ENCODE measurements around the gene PFDN6.

The PFDN6 gene

GRCh38 chr6:33318426-33319073 lies 29.1 kb downstream of the PFDN6 start:
- DNase-seq, result no peak

- no peak for DNase-seq
These were observed 30.5 kb downstream of the PFDN6 start for GRCh38 chr6:33319939-33320314.

DNA sequence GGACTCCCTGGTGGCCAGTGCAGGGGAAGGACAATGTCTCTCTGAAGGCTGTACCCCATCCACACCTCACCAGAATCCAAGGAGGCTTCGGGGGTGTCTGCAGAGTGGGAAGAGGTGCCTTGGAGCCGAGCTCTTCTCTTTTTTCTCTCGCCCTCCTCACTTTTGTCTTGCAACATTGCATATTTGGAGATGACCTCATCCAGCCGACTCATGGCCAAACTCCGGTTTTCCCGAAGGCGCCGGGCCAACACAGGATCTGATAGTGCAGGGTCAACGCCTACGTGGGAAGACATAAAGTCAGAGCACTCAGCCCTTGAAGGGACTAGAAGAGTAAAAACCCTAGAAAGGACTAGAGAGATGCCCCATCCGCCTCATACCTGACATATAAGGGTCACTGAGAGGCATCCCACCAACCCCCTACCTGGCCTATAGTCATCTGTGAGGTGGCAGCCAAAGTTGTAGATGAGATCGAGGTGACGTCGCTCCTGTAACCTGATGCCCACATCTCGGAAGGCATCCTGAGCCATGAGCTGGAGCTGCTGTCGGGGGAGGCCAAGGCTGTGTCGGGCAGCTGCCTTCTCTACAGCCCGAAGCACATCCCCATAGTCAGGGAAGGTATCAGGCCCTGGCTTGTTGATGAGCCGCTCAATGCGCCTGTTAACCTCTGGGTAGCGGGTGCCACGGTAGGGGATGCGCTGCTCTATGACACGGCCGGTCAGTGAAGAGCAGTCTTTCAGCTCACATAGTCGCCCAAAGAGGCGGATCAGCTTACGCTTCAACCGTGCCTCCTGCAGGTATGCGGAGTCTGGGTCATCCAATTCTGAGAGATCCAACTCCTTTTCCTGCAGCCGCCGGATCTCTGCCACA lies 31.1 kb downstream of the PFDN6 start:
- DNase-seq, result no peak

DNA sequence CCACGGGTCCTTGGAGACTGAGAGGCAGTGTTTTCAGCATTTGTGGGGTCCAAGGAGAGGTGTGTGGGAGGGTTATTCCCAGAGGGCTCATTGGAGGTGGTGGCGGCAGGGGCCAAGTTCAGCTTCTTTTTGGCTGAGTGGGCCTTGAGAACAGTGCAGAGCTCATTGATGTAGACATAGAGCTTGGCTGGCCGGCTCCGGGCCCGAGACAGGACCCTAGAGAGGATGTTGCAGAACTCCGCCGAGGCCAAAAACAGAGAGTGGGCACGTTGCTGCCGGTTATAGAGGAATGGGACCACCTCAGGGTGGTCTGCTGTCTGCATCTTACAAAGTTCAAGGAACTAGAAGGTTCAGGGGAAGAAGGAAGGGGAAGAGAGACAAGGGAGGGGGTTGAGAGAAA lies 31.8 kb downstream of the PFDN6 start:
- no peak for DNase-seq

DNA sequence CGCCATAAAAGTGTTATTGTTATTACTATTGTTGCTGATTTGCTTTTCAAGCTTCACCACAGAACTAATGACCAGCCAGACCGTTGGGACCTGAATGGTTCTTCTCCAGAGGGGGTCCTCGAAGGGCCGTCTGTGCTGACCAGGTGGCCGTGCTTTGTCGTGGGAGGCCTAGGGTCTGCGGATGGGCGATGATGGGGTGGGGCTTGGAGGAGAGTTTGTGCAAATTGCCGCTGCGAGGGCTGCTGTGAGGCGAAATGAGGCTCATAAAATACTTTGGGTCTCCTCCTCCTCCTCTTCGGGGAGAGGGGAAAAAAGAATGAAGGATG lies 34.2 kb downstream of the PFDN6 start:
- DNase-seq, result no peak

DNA sequence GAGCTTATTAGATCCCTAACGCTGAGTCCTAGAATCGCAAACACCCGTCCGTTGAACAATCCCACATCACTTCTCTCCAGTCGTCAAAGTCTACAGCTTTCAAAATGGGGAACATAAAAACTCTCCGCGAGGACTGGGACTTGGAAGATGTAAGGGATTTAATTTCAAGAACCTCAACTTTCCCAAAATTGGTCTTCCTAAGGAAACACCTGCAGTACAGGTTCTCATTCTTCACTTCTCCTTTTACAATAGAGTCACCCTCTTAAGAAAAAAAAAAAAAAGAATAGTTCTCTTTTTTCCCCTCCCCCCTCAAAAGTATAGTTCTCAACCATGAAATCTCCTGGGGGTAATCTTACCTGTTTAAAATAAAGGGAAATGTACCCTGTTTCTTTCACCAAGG lies 34.7 kb downstream of the PFDN6 start:
- no peak for DNase-seq

- no peak for DNase-seq
These were observed 39.7 kb downstream of the PFDN6 start for GRCh38 chr6:33329058-33329457.

DNA sequence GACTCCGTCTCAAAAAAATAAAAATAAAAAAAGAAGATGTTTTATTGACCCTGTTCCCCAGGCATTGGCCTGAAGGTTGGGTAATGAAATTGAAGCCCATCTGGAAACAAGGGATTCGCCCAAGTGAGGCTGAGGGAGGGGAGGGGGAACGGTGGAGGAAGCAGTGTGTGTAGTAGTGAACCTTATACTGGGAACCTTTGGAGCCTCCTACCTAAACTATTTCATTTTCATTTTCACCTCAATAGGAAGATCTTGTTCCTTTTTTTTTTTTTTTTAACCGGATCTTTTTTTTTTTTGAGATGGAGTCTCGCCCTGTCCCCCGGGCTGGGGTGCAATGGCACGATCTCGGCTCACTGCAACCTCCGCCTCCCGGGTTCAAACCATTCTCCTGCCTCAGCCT lies 41.3 kb downstream of the PFDN6 start:
- DNase-seq, result no peak

GRCh38 chr6:33333666-33334065 lies 44.3 kb downstream of the PFDN6 start:
- no peak for DNase-seq

DNA sequence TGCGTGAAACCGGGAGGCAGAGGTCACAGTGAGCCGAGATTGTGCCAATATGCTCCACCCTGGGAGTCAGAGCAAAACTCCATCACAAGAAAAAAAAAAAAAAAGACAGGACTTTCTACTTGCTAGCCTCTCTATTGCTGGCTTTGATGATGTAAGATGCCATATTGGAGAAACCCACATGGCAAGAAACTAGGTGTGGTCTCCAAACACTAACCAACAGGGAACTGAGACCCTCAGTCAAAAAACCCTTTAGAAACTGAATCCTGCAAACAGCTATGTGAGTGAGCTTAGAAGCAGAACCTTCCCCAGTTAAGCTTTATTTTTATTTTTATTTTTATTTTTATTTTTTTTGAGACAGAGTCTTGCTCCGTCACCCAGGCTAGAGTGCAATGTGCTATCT lies 46.5 kb downstream of the PFDN6 start:
- no peak for DNase-seq

DNA sequence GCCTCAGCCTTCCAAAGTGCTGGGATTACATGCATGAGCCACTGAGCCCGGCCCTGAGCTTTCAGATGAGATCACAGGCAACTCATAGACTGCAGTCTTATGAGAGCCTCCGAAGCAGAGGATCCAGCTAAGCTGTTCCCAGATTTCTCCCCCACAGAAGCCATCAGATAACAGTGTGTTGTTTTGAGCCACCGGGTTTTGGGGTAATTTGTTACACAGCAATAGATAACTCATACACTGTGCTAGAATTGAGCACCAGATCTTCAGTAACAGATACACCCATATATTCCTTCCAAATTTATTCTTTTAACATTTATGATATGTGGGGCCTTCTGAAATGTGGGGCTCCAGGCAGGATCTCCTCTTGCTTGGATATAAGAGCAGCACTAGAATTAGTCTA lies 47.1 kb downstream of the PFDN6 start:
- no peak for DNase-seq

DNA sequence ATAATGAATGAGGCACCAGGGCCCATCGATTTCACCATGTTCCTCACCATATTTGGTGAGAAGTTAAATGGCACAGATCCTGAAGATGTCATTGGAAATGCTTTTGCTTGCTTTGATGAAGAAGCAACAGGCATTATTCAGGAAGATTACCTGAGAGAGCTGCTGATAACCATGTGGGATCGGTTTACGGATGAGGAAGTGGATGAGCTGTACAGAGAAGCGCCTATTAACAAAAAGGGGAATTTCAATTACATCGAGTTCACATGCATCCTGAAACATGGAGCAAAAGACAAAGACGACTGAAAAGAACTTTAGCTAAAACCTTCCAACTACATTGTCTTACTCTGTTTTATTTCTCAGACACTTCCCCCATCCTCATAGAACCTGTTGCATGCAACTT lies 49.8 kb downstream of the PFDN6 start:
- no peak for DNase-seq
